GM23338 (cell line): ENCODE results near the gene TMEM214.

Experiments
- CREB1 ChIP-seq: fragments of 250-450 bp; sonication (Bioruptor Pico); IDR thresholded peaks from 2 replicates; pipeline ENCODE4 v1.5.0; 2020; ENCODE audit warnings: low read depth, mild to moderate bottlenecking, moderate library complexity
- EZH2 ChIP-seq: fragments of 200-600 bp; sonication (generic); IDR thresholded peaks from one replicate; pipeline ENCODE4 v1.8.0; 2017; ENCODE audit warnings: antibody characterized with exemption, mild to moderate bottlenecking, low read depth; ENCODE audit not compliant: unreplicated experiment
- EZH2phosphoT487 ChIP-seq: fragments of 200-600 bp; sonication (generic); IDR thresholded peaks from one replicate; pipeline ENCODE4 v1.8.1; 2018; ENCODE audit warnings: antibody characterized with exemption; ENCODE audit not compliant: unreplicated experiment
- JUNB ChIP-seq: IDR thresholded peaks from one replicate; pipeline ENCODE4 v1.6.1; 2016; ENCODE audit warnings: antibody characterized with exemption; ENCODE audit not compliant: unreplicated experiment
- NANOG ChIP-seq: IDR thresholded peaks from 2 replicates; pipeline ENCODE4 v1.6.1; 2016; ENCODE audit warnings: antibody characterized with exemption, borderline replicate concordance
- POLR2AphosphoS5 ChIP-seq: IDR thresholded peaks from 2 replicates; pipeline ENCODE4 v1.6.1; 2016; ENCODE audit warnings: antibody characterized with exemption, low read depth
- STAT1 ChIP-seq: IDR thresholded peaks from one replicate; pipeline ENCODE4 v1.6.1; 2016; ENCODE audit warnings: antibody characterized with exemption; ENCODE audit not compliant: unreplicated experiment
- ZNF114 ChIP-seq: fragments of 250-450 bp; sonication (Bioruptor Pico); IDR thresholded peaks from 2 replicates; pipeline ENCODE4 v1.5.0; 2020; ENCODE audit warnings: mild to moderate bottlenecking, moderate library complexity
- ZNF331 ChIP-seq: fragments of 250-450 bp; sonication (Bioruptor Pico); IDR thresholded peaks from 2 replicates; pipeline ENCODE4 v1.5.0; 2020; ENCODE audit warnings: low read depth, mild to moderate bottlenecking, moderate library complexity
- TF ChIP-seq, protein P1 (sequence below), 2 experiments: fragments of 200-600 bp in 1 of 2; sonication (generic) in 1 of 2; conservative IDR thresholded peaks; 2 replicates each; pipeline versions ENCODE4 v1.5.1 to v1.6.1; 2016 to 2017; ENCODE audit warnings: antibody characterized with exemption in 2 of 2, low read depth in 2 of 2, mild to moderate bottlenecking in 2 of 2, moderate library complexity in 1 of 2
- TF ChIP-seq, protein P2 (sequence below): IDR thresholded peaks from one replicate; pipeline ENCODE4 v1.6.1; 2018; ENCODE audit warnings: antibody characterized with exemption; ENCODE audit not compliant: unreplicated experiment
- TF ChIP-seq, protein P3 (sequence below): IDR thresholded peaks from 2 replicates; pipeline ENCODE4 v1.6.1; 2016; ENCODE audit warnings: antibody characterized with exemption
- TF ChIP-seq, protein P4 (sequence below): fragments of 250-450 bp; sonication (Bioruptor Pico); IDR thresholded peaks from 2 replicates; pipeline ENCODE4 v1.5.0; 2020; ENCODE audit warnings: mild to moderate bottlenecking, moderate library complexity

DNA sequence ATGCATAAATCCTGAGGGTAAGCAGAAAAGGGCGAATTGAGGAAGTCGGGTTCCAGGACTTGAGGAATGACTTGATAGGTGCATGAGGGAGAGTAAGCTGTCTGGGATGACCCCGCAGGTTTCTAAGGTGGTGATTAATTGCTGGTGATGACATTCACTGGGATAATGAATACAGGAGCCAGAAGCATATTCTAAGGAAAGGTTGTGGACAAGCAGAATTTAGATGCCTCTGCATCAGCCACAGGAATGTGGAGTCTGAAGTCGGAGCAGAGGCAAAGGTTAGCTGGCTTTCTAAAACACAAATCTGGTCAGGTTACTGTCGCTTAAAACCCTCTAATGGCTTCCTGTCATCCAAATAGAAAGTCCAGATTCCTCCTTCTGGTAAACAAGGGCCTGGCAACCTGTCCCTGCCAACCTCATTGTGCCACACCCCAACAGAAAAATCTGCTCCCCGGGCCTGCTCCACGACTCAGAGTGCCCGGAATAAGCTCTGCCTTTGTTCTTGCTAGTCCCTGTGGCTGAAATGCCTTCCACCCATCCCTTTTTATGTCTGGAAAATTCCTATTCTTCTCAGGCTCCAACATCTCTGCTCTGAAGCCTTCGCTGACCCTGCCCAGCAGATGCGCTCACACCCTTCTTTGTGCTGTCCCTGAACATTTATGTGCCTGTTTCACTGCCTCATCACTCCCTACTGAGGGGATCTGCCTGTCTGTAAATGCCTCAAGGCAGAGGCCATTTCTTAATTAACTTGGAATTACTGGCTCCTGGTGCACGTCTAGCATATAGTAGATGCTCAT is 11.3 kb upstream of the TMEM214 start:
- TF ChIP-seq EZH2 (no peak), EZH2phosphoT487 (no peak), POLR2AphosphoS5 (no peak), ZNF331 (CRISPR knock-in tag) (no peak), CREB1 (CRISPR knock-in tag) (no peak), ZNF114 (no peak), JUNB (no peak), STAT1 (no peak), NANOG (no peak)
- TF ChIP-seq, protein P1, sequence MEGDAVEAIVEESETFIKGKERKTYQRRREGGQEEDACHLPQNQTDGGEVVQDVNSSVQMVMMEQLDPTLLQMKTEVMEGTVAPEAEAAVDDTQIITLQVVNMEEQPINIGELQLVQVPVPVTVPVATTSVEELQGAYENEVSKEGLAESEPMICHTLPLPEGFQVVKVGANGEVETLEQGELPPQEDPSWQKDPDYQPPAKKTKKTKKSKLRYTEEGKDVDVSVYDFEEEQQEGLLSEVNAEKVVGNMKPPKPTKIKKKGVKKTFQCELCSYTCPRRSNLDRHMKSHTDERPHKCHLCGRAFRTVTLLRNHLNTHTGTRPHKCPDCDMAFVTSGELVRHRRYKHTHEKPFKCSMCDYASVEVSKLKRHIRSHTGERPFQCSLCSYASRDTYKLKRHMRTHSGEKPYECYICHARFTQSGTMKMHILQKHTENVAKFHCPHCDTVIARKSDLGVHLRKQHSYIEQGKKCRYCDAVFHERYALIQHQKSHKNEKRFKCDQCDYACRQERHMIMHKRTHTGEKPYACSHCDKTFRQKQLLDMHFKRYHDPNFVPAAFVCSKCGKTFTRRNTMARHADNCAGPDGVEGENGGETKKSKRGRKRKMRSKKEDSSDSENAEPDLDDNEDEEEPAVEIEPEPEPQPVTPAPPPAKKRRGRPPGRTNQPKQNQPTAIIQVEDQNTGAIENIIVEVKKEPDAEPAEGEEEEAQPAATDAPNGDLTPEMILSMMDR (conservative IDR thresholded peaks at IDR 0.05; ENCODE audit: low read depth in 2 of 2) = no peak
- TF ChIP-seq, protein P2, sequence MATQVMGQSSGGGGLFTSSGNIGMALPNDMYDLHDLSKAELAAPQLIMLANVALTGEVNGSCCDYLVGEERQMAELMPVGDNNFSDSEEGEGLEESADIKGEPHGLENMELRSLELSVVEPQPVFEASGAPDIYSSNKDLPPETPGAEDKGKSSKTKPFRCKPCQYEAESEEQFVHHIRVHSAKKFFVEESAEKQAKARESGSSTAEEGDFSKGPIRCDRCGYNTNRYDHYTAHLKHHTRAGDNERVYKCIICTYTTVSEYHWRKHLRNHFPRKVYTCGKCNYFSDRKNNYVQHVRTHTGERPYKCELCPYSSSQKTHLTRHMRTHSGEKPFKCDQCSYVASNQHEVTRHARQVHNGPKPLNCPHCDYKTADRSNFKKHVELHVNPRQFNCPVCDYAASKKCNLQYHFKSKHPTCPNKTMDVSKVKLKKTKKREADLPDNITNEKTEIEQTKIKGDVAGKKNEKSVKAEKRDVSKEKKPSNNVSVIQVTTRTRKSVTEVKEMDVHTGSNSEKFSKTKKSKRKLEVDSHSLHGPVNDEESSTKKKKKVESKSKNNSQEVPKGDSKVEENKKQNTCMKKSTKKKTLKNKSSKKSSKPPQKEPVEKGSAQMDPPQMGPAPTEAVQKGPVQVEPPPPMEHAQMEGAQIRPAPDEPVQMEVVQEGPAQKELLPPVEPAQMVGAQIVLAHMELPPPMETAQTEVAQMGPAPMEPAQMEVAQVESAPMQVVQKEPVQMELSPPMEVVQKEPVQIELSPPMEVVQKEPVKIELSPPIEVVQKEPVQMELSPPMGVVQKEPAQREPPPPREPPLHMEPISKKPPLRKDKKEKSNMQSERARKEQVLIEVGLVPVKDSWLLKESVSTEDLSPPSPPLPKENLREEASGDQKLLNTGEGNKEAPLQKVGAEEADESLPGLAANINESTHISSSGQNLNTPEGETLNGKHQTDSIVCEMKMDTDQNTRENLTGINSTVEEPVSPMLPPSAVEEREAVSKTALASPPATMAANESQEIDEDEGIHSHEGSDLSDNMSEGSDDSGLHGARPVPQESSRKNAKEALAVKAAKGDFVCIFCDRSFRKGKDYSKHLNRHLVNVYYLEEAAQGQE = no peak
- TF ChIP-seq, protein P3, sequence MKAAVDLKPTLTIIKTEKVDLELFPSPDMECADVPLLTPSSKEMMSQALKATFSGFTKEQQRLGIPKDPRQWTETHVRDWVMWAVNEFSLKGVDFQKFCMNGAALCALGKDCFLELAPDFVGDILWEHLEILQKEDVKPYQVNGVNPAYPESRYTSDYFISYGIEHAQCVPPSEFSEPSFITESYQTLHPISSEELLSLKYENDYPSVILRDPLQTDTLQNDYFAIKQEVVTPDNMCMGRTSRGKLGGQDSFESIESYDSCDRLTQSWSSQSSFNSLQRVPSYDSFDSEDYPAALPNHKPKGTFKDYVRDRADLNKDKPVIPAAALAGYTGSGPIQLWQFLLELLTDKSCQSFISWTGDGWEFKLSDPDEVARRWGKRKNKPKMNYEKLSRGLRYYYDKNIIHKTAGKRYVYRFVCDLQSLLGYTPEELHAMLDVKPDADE = no peak
- TF ChIP-seq, protein P4, sequence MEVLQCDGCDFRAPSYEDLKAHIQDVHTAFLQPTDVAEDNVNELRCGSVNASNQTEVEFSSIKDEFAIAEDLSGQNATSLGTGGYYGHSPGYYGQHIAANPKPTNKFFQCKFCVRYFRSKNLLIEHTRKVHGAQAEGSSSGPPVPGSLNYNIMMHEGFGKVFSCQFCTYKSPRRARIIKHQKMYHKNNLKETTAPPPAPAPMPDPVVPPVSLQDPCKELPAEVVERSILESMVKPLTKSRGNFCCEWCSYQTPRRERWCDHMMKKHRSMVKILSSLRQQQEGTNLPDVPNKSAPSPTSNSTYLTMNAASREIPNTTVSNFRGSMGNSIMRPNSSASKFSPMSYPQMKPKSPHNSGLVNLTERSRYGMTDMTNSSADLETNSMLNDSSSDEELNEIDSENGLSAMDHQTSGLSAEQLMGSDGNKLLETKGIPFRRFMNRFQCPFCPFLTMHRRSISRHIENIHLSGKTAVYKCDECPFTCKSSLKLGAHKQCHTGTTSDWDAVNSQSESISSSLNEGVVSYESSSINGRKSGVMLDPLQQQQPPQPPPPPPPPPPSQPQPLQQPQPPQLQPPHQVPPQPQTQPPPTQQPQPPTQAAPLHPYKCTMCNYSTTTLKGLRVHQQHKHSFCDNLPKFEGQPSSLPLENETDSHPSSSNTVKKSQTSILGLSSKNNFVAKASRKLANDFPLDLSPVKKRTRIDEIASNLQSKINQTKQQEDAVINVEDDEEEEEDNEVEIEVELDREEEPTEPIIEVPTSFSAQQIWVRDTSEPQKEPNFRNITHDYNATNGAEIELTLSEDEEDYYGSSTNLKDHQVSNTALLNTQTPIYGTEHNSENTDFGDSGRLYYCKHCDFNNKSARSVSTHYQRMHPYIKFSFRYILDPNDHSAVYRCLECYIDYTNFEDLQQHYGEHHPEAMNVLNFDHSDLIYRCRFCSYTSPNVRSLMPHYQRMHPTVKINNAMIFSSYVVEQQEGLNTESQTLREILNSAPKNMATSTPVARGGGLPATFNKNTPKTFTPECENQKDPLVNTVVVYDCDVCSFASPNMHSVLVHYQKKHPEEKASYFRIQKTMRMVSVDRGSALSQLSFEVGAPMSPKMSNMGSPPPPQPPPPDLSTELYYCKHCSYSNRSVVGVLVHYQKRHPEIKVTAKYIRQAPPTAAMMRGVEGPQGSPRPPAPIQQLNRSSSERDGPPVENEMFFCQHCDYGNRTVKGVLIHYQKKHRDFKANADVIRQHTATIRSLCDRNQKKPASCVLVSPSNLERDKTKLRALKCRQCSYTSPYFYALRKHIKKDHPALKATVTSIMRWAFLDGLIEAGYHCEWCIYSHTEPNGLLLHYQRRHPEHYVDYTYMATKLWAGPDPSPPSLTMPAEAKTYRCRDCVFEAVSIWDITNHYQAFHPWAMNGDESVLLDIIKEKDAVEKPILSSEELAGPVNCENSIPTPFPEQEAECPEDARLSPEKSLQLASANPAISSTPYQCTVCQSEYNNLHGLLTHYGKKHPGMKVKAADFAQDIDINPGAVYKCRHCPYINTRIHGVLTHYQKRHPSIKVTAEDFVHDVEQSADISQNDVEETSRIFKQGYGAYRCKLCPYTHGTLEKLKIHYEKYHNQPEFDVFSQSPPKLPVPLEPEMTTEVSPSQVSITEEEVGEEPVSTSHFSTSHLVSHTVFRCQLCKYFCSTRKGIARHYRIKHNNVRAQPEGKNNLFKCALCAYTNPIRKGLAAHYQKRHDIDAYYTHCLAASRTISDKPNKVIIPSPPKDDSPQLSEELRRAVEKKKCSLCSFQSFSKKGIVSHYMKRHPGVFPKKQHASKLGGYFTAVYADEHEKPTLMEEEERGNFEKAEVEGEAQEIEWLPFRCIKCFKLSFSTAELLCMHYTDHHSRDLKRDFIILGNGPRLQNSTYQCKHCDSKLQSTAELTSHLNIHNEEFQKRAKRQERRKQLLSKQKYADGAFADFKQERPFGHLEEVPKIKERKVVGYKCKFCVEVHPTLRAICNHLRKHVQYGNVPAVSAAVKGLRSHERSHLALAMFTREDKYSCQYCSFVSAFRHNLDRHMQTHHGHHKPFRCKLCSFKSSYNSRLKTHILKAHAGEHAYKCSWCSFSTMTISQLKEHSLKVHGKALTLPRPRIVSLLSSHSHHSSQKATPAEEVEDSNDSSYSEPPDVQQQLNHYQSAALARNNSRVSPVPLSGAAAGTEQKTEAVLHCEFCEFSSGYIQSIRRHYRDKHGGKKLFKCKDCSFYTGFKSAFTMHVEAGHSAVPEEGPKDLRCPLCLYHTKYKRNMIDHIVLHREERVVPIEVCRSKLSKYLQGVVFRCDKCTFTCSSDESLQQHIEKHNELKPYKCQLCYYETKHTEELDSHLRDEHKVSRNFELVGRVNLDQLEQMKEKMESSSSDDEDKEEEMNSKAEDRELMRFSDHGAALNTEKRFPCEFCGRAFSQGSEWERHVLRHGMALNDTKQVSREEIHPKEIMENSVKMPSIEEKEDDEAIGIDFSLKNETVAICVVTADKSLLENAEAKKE (CRISPR knock-in tag) = no peak
